HG02798 (cell line): ENCODE measurements around the gene TWF2.

Experiments used
- ATAC-seq: cut with Tn5 transposase; IDR thresholded peaks from one replicate; pipeline ENCODE4 v1.9.1; 2021; ENCODE audit warnings: mild to moderate bottlenecking; ENCODE audit not compliant: unreplicated experiment, poor library complexity

TWF2 gene

DNA sequence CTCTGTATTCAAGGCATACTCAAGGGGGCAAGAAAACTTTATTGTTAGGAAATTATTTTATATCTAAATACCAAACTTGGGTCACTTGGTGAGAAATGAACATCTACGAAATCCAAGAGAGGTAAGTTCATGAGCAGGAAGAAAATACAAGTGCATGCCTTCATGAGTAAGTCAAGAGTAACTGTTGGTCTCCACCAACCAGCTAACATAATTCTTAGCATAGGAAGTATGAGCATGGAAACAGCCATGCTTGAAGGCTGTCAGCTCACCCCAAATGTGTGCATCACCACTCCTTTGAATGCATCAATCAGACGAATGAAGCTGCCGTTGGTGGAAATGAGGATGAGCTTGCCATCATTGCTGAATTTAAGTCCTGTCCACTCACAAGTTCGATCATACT is 20.5 kb upstream of the TWF2 start:
- no peak for ATAC-seq

- no peak for ATAC-seq
These were observed 20.1 kb upstream of the TWF2 start for GRCh38 chr3:52259035-52259434.

DNA sequence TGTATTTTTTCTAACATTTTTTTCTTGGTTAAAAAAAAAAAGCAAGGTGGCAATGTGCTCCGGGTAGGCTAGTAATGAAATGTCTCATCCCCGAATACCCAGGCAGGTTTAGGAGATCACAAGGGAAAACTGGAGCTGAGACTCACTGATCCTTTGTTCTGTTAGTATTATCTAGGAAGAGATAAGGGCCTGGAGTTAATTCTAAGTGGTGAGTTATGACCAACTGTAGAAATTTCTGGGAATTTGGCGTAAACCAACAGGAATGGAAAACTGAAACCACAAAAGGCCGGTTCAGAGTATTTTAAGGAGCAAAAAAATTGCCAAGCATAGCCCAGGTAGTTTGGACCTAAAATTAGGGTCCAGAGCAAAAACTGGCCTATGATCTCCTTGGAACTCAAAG is 19.0 kb upstream of the TWF2 start:
- no peak for ATAC-seq

DNA sequence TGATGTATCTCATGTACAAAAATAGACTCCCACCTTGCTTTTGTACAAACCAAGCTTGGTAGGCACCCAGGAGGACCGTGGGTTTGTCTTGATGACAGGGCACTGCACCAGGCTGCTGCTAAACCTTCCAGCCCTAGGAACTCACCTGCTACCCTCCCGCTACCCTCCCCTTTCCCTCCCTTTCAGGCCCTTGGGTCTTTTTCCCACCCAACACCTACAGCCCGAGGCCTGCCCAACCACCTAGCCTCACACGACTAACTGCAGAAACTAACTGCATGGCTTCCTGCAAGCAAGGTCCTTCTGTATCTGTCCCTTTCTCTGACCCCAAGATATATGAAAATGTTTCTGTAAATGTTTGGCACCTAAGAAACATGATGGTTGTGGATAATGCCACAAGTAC is 17.7 kb upstream of the TWF2 start:
- ATAC-seq: no peak

GRCh38 chr3:52256159-52256558 is 17.2 kb upstream of the TWF2 start:
- ATAC-seq: no peak

DNA sequence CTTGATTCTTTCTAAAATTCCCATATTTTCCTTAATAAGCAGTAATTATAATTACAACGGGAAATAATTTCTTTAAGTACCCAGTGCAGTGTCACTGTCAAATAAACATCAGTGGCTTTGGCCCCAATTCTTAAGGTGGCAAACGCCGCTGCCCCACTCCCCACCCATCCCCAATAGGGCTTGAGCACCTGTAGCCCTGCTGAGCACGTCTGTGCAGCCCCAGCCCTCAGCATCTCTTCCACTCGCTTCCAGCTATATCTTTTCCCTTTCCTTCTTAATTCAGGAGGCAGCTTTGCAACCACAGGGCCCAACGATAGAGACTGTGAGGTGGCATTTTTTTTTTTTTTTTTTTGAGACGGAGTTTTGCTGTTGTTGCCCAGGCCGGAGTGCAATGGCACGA is 15.7 kb upstream of the TWF2 start:
- no peak for ATAC-seq

- peak; percentile 95 for ATAC-seq
These were observed 14.7 kb upstream of the TWF2 start for GRCh38 chr3:52253314-52254304.

DNA sequence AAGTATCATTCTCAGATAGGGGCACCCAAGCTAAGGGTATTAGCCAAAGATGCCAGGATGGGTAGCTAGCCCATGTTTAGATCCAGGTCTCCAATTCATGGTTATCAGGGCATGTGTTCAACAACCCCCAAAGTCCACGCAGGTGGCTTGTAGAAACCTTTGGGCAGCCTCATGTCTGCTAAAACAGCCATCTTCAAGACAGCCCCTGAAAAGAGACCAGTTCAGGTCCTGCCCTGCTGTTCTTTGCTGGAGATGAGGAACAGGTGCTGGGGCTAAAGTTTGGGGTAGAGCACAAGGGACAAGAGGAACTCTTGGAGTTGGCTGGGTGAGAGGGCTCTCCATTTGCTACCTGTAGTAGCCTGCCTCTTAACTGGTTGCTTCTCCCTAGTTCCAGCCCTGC is 11.2 kb upstream of the TWF2 start:
- no peak for ATAC-seq

GRCh38 chr3:52249683-52250082 is 10.7 kb upstream of the TWF2 start:
- no peak for ATAC-seq

GRCh38 chr3:52248816-52249547 is 10.0 kb upstream of the TWF2 start:
- no peak for ATAC-seq

DNA sequence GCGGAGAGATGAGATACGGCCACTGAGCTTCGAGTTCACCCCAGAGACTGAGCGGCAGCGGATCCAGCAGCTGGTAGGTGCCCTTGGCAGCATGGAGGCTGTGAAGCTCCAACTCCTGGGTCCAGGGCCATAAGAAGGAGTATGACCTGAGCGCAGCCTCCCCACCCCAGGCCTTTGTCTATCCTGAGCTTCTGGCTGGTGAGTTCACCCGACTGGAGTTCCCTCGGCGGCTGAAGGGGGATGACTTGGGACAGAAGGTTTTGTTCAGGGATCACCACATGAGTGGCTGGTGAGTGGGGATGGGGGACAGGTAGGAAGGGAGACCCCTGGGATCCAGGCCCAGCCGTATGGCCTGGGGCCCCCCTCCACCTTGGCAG is 9.2 kb upstream of the TWF2 start:
- ATAC-seq: no peak

DNA sequence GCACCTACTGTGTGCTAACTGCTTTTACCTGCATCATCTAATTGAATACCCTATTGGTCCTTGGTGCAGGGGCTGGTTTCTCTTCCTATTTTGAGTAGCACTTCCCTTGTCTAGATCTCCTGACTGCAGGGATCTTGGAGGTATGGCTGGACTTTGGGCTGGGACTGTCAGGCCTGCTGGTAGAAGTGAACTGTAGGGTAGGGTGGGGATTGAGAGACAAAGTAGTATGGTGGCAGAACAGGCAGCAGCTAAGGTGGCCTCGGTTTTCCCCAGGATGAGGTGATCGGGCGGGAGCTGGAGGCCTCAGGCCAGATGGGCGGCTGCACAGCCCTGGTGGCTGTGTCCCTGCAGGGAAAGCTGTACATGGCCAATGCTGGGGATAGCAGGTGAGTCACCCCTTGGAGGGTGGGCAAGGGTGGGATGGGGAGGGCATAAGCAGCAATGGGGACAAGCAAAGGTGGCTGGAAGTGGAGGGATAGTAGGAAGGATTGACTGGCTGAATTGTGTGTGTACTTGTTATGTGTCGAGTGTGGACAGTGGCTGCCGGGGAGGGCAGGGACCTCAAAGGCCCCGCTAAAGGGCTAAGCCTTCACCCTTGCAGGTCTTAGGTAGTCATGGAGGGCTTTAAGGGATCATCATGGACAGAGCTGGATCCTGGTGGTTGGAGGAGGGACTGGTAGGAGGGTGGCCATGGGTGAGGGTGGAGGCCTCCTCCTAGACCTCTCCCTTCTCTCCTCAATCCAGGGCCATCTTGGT is 8.6 kb upstream of the TWF2 start:
- no peak for ATAC-seq

- ATAC-seq: no peak
These were observed 7.9 kb upstream of the TWF2 start for GRCh38 chr3:52246728-52247408.

DNA sequence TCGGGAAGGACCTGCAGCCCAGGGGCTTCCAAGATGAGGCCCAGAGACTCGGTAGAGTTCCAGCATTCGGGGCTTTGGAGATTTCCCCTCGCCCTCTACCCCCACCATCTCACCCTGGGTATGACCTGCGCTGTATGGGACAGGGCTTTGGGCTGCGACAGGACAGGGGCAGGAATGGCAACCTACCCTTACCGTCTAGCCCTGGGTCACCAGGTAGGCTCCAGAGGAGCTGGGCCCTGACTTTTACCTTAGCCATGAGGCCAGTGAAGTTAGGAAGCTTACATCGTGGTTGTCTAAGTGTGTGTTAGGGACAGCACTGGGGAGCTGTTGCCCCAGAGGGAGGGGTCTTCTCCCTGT is 7.3 kb upstream of the TWF2 start:
- no peak for ATAC-seq

DNA sequence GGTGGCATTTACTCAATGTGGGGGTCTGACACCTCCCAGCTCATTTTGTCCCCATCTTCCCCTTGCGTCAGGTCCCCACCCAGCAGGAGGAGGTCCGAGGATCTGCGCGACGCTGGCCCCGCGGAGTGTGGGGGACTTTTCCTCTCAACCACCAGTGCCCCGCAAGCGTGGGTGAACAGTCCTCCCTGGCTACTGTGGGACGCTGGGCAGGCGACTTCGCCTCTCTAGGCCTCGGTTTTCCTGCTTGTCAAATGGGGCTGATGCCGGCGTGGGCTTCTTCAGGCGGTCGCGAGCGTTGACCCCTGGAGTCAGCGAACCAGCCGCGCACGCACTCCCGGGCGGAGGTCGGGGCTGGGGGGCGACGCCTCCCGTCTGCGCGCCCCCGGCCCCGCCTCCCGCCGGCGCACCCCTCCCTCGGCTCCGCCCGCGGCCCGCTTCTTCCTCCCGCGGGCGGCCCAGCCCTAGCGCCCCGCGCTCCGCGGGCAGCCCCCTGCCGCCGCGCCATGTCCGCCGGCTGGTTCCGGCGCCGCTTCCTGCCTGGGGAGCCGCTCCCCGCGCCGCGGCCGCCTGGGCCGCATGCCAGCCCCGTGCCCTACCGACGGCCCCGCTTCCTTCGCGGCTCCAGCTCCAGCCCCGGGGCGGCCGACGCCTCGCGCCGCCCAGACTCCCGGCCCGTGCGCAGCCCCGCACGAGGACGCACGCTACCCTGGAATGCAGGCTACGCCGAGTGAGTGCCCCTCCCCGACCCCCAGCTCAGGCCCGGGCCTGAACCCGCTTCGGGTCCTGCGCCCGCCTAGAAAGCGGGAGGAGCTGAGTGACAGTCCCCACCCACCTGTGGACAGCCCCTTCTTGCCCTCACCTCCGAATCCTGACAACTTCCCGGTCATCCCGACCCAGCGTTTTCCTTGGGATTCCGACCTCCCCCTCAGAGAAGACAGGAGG is 6.6 kb upstream of the TWF2 start, which contains the start of gene PPM1M:
Gene PPM1M, plus strand, starts transcription at position 438 of the 942 bp plus-strand sequence. Its CDS starts 66 bp downstream, at position 504.
- peak; percentile 48 for ATAC-seq

DNA sequence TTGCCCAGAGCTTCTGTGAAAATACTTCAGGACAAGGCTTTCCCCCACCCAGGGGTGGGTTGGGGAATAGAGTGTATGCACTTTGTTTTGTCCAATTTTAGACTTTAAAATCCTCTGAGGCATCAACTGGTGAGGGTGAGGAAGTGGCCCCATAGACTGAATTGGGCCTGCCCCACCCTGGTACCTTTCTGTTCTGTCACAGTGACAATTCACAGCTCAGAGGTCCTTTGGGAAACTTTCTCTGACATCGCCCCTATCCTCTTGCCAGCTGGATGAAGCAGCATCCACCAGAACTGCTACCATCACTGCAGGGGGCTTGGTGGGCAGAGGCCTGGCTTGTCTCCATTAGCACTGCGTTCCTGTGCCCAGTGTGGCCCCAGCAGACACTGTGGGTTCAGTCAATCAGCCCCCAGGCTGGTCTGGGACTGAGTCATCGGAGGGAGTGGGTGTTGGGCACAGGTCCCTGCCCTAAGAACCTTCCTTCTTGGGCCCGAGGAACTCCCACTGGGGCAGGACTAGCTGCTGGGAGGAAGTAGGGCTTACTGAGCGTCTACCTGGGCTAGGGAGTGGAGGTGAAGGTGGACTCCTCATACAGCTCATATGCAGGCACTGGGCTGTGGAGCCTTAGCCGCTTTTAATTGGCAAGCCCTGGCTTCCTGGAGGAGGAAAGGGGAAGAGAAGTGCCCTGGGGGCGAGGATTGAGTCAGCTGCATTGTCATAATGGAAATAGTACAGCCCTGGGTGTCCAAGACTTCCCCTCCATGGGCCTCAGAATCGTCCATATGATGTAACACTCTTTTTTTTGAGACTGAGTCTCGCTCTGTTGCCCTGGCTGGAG is 5.1 kb upstream of the TWF2 start:
- peak; percentile 20 for ATAC-seq

DNA sequence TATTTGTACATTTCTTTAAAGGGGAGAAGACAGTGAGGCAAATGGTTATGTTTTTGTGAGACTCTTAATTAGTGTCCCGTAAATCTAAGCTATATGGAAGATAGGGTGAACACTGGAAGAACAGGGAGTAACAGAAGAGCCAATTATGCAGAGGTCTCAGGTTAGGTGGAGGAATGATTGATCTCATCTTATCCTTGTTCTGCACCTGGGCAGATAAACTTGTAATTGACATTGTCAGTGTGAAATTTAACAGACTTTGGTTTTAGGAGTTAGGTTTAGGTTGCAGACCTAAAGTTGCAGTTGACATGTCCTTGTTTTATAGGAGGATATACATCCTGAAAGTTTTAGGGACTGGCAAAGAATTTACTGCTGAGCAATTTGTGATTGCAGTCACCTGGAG is 3.1 kb upstream of the TWF2 start:
- ATAC-seq: no peak

DNA sequence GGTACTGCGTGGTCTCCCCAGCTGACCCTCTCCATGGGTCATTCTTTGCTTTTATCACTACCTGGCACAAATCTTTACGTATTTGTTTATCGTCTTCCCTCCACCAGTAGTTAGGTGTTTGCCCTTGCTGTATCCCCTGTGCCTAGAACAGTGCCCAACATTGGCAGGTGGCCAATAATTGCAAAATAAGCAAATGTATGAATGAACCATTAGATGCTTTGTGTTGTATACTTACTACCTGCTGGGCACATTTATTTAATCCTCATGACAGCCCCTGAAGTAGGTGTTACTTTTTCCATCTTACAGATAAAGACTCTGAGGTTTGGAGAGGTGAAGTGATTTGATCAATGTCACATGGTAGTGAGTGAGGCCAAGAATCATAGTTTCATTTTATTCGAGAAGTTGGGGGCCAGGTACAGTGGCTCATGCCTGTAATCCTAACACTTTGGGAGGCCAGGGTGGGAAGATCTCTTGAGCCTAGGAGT is 2.0 kb upstream of the TWF2 start:
- ATAC-seq: no peak
